ENCODE results near the gene SCO1.

- no peak for TF ChIP-seq POLR2A (IDR thresholded peaks at IDR 0.05; ENCODE audit: low read length)
- TF ChIP-seq GATA1 (IDR thresholded peaks at IDR 0.05; ENCODE audit: low read depth, low read length): no peak
These were observed 47.2 kb upstream of the SCO1 start for GRCh38 chr17:10744501-10745000.
